Stimulated activated CD8-positive, alpha-beta memory T cell treated with anti-CD3 and anti-CD28 coated beads, Interleukin-12 subunit alpha, Interleukin-12 subunit beta, amount 100 ng/mL, for 24 hours (primary cell): ENCODE data around the gene LGR4.
"Not testable (repeated sequence)": the region's sequence is repeated elsewhere in the genome, so short reads cannot be mapped to it uniquely, and the experiment has no call there.

Experiments used
- DNase-seq: peaks from one replicate; pipeline ENCODE4 v3.0.0-alpha.2; 2020; ENCODE audit errors: extremely low read depth

Gene LGR4

DNA sequence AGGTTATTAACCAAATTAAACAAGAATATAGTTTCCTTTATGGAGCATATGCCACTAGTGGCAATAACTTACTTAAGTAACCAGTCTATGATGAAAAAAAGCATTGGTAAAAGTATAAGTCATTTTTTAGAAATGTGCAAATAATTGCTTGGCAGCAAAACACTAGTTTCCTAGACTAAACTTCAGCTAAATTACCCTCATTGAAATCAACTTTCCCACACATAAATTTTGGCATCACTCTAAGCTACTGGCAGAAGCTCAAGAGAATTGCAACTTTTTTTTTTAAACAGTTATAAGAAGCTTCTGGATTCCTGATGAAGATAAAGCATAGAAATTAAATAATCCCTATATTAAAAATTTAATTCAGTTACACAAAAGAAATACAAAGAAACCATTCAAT is 122.1 kb downstream of the LGR4 start:
- no peak for DNase-seq

GRCh38 chr11:27349919-27350318 is 122.7 kb downstream of the LGR4 start:
- DNase-seq = no peak

DNA sequence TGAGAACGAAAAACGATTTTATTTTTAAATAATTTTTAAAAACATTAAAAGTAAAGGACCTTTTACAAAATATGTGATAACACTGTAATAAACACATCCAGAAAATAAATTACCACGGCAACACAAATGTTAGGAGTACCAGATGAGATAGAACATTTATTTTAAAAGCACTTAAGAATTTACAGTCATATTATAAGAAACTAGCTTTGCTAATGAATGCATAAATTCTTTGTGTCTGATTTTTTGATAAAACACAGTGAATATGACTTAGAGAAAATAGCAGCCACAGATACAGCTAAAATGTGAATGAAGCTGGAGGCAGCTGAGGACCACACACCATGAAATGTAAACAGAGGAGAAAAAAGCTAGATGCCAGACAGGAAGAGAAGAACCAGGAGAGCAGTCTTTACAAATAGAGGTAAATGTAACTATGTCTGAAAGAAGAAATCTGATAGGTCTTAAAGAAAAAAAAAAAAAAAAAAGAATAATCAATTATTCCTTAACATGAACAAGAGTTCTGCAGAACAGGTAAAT is 124.2 kb downstream of the LGR4 start:
- DNase-seq = no peak

GRCh38 chr11:27347359-27348339 is 124.9 kb downstream of the LGR4 start:
- no peak for DNase-seq

- DNase-seq = no peak
These were observed 132.6 kb downstream of the LGR4 start for GRCh38 chr11:27339941-27340340.

GRCh38 chr11:27334764-27335163 is 137.8 kb downstream of the LGR4 start:
- not testable (repeated sequence) for DNase-seq

- no peak for DNase-seq
These were observed 140.6 kb downstream of the LGR4 start for GRCh38 chr11:27331981-27332380.

- DNase-seq = no peak
These were observed 141.8 kb downstream of the LGR4 start for GRCh38 chr11:27330633-27331270.

DNA sequence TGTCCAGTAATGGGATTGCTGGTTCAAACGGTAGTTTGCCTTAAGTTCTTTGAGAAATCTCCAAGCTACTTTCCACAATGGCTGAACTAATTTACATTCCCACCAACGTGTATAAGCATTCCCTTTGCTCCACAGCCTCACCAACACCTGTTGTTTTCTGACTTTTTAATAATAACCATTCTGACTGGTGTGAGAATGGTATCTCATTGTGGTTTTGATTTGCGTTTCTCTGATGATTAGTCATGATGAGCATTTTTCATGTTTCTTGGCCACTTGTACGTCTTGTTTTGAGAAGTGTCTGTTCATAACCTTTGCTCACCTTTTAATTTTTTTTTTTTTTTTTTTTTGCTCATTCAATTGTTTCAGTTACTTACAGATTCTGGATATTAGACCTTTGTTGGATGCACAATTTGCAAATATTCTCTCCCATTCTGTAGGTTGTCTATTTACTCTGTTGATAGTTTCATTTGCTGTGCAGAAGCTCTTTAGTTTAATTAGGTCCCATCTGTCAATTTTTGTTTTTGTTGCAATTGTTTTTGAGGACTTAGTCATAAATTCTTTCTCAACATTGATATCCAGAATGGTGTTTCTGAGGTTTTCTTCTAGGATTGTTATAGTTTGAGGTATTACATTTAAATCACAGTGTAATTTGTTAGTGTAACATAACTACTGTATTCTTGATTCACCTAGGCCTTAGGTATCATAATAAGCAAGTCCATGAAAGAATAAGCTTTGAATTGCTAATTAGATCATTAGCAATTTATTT is 142.5 kb downstream of the LGR4 start:
- DNase-seq = no peak

- DNase-seq = no peak
These were observed 144.0 kb downstream of the LGR4 start for GRCh38 chr11:27328614-27329013.

DNA sequence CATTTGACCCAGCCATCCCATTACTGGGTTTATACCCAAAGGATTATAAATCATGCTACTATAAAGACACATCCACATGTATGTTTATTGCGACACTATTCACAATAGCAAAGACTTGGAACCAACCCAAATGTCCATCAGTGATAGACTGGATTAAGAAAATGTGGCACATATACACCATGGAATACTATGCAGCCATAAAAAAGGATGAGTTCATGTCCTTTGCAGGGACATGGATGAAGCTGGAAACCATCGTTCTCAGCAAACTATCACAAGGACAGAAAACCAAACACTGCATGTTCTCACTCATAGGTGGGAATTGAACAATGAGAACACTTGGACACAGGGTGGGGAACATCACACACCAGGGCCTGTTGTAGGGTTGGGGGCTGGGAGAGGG is 145.5 kb downstream of the LGR4 start:
- DNase-seq = not testable (repeated sequence)

DNA sequence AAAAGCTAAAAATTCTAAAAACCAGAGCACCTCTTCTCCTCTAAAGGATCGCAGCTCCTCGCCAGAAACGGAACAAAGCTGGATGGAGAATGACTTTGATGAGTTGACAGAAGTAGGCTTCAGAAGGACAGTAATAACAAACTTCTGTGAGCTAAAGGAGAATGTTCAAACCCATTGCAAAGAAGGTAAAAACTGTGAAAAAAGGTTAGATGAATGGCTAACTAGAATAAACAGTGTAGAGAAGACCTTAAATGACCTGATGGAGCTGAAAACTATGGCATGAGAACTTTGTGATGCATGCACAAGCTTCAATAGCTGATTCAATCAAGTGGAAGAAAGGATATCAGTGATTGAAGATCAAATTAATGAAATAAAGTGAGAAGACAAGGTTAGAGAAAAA is 150.4 kb downstream of the LGR4 start:
- not testable (repeated sequence) for DNase-seq

DNA sequence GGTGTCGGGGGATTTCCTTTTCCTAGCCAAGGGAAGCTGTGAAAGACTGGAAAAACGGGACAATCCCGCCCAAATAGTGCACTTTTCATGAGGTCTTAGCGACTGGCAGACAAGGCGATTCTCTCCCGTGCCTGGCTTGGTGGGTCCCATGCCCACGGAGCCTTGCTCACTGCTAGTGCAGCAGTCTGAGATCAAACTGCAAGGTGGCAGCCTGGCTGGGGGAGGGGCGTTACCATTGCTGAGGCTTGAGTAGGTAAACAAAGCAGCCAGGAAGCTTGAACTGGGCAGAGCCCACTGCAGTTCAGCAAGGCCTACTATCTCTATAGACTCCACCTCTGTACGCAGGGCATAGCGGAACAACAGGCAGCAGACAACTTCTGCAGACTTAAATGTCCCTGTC is 151.2 kb downstream of the LGR4 start:
- DNase-seq = not testable (repeated sequence)

DNA sequence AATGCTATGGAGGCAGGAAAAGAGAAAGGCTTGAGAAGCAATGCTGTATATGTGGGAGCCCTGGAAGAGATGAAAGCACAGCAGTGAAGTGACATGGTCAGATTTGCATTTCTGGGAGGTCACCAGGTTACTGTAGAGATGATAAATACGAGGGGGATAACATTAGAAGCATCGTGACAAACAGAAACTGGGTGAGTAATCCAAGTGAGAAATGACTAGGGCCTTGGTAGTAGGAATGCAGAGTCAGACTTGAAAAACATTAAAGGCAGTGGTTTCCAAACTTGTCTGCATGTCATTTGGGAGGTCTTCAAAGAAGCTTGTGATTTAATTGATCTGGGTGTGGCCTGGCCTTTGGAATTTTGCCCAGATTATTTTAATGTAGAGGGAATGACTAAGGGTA is 153.5 kb downstream of the LGR4 start:
- DNase-seq = no peak

DNA sequence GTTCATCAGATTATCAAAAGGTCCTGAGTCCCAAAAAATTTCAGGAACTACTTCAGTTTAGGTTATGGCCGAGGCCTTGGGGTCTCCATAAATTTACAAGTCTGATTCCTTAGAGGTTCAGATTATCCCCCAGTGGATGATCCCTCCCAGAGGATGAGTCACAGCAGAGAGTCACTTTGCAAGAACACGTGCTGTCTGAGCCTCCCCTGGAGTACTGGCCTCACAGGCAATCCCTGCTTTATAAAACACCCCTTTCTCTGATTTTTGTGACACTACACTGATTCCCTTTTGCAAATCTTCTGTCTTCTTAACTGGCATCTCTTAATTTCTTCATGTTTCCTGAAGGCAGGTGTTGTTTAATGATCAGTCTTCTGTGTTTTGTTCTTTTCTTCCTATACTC is 154.8 kb downstream of the LGR4 start:
- no peak for DNase-seq
